AG08396 (cell line): Measurements from ENCODE around the gene ARL4A.
"Not testable (repeated sequence)": the region's sequence is repeated elsewhere in the genome, so short reads cannot be mapped to it uniquely, and the experiment has no call there.

Experiments used
- DNase-seq: peaks from one replicate; pipeline ENCODE4 v3.0.0; 2012; ENCODE audit warnings: low spot score, mixed read lengths

The ARL4A gene, protein sequence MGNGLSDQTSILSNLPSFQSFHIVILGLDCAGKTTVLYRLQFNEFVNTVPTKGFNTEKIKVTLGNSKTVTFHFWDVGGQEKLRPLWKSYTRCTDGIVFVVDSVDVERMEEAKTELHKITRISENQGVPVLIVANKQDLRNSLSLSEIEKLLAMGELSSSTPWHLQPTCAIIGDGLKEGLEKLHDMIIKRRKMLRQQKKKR

DNA sequence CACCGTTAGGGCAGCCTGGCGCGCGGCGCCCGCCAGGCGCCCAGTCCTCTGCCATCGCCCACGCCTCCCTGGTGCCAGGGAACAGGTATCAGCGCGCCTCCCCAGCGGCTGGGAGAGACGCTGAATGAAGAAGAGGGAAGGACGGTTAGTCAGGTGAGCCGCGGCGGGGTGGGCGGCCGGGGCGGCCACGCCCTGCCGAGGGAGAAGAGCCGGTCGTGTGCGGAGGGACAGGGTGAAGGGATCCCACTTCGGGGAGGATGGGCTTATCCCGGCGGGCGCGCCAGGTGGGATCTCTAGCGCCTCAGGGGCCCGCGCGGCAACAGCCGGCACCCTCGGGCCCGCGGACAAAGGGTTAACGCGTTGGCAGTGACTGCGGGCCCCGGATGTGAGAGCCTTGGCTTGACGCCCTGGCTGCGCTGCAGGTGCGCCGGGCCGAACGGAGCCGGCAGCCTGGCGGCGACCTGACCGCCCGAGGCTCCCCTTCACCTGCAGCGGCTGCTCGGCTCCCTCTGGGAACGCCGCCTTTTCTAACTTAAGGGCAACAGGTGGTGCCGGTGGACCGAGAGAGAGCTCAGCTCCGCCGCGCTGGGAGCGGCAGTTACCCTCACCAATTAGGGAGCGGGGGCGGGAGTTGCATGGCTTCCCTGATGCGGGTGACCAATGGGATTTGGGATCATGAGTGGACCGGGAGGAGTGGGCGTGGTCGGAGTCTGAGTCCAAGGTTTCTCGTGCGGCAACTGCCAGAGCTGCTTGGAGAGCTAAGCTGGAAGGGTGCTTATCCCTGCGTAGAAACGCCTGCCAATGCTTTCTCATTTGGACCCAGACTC, at the start of gene ARL4A:
Gene ARL4A, plus strand, starts transcription at position 743 of the 827 bp plus-strand sequence. CDS start 622 bp downstream, outside the sequence.
- peak; percentile 98 for DNase-seq

DNA sequence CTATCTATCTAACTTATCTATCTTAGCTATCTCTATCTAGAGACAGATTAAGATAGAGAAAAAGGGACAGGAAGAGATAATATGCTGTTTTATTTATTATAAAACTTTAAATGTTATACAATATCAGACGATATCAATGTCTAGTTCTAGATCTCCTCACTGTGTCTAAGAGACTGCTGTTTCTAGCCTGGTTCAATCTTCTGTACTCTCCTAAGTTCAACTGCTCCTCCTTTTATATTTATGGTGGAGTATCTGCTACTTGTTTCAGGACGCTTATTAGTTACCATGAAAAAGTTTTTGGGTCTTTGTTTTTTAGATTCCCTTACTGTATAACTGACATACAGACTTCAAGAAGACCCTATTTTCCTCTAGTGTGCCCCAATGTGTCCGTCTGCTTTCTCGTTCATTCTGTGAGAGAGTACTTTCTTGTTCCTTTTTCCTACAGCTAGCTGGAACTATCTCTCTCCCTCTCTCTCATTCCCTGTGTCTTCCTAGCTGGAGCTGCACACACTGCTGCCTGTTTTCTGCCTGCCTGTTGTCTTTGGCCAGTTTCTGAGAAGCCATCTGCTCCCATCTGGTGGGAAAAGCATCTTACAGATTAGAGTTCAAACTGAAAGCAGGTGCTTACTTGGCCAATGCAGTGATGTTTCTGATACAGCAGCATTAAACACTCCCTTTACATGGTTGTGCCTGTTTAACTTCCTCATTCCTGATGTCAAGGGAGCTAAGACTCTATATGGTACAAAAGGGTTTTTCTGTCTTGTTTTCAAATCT, 49.4 kb upstream of the ARL4A start:
- DNase-seq, result no peak

DNA sequence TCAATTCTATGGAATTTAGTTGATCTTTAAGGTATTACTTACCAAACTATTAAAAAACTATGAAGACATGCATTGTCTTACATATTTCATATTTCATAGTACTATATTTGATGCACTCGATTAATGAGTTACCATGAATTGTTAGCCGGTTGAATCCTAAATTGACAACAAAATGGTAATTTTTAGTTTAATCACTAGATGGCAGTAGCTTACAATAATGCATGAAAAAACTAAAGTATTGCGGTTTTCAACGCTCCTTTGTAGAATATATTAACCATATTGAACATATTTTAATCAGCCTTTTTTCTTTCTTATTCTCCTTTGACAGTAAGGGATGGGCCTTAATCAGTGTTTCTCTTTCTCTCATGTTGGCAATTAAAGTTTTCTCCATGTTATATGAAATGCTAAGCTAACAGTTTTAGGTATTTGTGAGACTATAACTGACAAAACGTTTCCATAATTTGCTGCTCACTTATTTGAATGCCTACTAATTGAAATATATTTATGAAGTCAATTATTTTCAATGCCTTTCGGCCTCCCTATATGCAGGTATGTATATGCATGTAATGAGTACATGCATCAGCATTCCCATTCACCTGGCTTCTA, 48.5 kb upstream of the ARL4A start:
- no peak for DNase-seq

DNA sequence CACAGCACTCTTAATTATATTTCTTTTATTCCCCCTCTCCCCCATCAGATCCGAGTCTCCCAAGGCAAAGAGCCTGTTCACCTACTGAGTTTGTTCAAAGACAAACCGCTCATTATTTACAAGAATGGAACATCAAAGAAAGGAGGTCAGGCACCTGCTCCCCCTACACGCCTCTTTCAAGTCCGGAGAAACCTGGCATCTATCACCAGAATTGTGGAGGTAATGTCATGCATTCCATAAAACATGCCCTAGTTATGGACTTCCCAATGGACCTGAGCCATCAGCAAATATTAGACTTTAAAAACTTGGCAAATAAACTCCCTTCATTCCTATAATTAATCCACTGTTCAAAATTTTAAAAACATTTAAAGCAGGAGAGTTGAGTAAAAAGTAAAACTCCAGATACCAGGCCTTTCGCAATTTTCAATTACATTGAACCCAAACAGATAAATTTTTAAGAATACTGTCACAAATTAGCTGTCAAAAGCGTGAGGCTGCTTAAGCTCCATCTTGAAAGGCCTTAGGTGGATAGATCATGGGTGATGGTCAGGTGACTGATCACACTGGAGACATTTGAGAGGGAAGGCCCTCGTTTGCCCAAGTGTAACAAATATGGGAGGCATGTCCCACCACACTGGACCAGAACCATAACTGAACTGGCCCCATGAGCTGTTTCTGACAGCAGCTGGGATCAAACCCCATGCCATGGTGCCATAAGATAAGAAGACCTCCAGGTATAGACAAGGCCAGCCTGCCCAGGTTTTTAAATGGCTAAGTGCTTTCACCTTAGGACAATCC, 46.9 kb upstream of the ARL4A start:
- no peak for DNase-seq

DNA sequence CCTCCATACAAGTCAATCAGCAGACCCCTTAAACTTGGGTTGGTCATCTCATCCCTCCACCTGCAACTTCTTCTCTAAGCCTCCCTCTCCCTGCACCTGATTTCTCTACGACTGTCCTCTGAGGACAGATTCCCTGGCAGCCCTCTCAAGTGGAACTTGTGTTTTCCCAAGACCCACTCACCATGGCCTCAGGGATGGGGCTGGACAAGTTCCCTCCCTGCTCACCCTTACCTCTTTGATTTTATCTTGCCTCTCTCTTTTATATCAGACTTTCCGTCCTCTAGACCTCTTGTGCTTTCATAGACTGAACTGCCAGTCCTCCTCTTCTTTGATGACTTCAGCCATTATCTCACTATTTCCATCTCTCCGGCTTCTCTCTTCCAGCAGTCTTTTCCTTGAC, 46.2 kb upstream of the ARL4A start:
- no peak for DNase-seq

DNA sequence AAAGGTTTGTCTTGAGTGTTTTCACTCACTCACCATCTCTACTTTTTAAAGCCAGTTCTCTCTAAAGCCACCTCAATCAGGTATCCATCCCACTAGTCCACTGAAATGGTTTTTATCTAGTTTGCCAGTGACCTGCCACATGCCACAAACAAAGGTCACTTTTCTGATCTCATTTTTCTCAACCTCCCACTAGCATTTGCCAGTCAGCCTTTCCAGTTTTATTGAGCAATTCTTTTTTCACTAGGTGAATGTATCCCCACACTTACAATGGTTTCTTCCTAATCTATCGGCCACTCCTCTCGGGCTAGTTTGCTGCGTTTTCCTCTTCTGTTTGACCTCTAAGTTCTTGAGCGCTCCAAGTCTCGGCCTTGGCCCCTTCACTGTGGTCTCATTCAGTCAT, 44.9 kb upstream of the ARL4A start:
- DNase-seq, result no peak

DNA sequence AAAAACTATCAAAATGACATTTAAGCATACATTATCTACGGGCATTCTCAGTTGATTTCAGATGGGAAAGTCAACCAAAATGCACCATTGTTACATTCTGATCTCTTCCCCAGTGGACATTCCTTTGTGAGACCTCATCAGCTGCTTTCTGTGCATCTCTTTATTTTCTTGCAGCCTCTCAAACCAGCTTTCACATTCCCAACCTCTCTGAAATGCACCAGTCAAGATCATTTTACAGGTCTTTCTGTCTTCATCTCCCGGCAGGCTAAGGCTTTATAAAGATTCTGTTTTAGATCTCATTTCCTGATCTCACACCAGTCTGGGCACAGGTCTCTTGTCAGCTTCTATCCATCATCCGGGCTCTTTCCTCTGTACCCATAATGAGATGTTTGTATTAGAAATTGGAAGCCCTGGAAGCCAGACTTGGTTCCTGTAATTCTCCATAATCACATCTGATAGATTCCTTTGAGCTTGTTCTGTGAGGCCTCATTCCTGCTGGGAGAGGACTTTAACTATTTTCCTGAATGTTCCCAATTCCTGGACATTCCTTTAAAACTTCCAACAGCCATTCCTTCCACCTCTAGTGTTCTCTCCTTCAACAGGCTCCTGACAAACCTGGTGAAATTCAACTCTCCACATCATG, 44.3 kb upstream of the ARL4A start:
- DNase-seq, result no peak

DNA sequence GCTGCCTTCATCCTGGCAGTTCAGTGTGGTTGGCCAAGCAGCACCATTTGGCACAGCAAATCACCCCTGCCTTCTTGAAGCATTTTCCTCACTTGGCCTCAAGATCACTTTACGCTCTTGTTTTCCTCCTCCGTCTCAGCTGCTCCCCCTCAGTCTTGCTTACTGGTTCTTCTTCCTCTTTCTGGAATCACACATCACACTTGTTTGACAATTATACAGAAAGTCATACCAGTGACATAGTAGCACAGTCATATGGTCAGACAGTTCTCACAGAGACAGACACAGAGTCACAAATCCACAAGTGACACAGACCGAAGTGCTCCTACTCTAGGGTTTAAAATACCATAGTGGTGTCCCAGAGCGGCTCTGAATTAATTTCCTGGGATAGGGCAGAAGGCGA, 43.8 kb upstream of the ARL4A start:
- DNase-seq, result no peak

DNA sequence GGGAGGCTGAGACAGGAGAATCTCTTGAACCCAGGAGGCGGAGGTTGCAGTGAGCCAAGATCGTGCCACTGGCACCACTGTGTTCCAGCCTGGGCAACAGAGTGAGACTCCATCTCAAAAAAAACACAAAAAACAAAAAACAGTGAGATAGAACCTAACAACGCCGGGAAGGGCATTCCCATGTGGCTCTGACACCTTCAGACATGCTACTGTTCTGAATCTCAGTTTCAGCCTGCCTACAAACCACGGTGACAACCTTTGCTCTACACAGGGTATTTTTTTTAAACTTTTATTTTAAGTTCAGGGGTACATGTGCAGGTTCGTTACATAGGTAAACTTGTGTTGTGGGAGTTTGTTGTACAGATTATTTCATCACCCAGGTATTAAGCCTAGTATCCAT, 42.2 kb upstream of the ARL4A start:
- not testable (repeated sequence) for DNase-seq

DNA sequence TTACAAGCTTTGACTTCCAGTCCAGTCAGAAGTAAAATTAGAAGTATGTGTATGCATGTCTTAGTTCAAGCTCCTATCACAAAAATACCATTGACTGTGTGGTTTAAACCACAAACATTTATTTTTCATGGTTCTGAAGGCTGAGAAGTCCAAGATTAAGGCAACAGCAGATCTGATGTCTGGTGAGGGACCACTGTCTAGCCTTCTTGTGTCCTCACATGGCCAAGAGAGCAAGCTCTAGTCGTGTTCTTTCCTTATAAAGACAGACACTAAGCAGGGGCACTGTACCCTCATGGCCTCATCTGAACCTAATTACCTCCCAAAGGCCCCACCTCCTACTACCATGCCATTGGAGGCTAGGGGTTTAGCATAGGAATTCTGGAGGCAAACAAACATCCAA, 41.3 kb upstream of the ARL4A start:
- DNase-seq, result no peak

DNA sequence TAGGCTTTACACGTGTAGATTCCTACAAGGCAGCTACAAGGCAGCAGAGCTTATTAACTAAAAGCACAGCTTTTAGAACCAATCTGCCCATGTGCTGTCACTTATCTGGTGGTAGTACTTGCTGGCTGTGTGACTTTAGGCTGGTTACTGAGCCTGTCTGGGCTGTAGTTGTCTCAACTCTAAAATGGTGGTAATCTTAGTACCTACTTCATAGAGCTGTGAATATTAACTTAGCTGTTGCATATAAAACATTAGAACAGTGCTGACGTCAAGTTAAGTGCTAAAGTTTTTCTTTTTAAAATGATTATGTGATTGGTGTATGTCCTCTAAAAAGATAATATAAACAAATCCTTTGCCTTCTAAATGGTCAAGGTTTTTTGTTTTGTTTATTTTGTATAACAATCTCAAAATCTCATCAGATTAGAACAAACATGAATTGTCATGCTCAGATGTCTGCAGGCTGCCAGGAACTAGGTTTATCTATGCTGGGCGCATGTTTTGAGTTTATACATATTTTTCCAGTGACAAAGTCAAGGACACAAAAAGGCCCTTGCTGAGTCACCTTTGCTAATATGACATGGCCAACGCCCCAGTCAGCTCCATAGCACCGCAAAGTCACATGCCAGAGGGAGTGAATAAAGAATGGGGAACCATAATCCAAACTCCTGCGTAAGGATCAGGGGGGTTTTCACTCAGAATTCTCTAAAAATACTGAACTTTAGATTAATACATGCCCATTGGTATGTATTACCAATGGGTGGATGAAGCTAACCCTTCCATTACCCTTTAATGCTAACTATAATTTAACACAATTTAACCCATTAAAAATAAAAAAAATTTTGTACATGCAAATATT, 39.8 kb upstream of the ARL4A start:
- DNase-seq, result peak; percentile 36

DNA sequence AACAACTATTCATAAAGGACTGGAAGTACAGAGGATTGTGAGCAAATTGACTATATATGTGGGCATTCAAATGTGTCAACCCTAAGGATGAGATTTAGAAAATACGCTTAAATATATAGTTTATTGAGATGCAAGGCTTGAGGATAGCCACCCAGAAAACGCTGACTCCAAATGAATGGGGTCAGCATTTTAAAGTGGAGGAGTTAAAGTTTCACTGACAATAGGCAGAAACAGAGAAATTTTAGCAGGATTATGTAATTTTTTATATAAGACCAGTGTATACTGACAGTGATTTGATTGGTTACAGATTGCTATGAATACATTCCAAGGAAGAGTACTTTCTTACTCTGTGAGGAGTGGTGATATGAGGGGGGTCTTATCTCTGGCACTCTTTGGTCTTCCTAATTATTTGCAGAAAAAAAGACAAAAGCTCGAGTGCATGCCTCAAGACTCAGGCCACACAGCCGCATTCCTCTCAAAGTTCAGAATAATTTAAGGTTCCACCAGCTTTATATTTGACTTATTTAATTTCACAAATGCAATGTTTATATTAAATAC, 38.6 kb upstream of the ARL4A start:
- DNase-seq, result no peak

DNA sequence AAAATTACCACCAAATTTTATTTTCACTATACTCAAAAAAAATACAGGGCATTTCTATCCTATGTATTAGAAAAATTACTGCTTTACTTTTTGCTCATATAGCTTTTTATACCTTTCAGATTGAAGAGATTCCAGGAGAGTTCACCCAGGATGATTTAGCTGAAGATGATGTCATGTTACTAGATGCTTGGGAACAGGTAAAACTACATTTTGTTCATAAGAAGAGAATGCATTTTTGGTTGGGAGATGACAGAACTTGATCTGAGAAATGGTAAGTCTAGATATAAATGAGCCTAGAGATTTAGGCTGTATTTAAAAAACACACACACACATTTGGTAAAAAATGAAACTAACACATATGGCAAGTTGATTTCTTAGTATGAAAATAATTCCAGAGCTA, 38.1 kb upstream of the ARL4A start:
- DNase-seq, result no peak

DNA sequence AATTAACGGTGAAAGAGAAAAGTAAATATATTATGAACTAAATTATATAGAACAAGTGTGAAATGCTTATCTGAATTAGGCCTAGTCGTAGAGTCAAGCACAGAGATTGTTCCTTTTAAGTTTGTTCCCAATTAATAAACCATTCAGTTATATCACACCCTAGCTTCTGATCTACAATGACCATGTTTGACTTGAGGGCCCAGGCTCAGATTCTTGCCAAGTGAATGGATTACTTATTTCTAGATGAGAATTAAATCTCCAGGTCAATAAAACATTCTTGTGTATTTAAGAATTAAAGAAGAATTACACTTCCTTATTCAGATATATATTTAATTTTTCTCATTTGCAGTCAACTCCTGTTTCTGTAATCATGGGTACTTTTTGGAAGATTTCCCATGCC, 37.4 kb upstream of the ARL4A start:
- no peak for DNase-seq

DNA sequence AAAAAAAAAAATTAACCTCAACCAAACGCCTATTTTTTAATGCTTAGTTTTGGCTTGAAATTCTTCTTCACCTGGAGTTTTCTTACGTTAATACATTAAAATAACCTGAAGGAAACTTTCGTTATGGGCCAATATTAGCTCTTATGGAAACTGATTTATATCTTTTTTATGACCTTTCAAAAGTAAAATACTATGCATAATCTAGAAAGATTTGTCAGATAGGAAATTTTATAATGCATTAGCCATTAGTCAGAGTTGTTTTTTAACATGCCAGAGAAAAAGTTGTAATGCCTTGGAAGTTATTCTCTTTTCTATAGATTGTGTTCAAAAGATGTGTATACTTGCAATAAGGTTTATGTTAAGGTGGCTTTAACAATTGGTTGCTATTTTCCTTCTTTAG, 34.3 kb upstream of the ARL4A start:
- DNase-seq, result no peak

DNA sequence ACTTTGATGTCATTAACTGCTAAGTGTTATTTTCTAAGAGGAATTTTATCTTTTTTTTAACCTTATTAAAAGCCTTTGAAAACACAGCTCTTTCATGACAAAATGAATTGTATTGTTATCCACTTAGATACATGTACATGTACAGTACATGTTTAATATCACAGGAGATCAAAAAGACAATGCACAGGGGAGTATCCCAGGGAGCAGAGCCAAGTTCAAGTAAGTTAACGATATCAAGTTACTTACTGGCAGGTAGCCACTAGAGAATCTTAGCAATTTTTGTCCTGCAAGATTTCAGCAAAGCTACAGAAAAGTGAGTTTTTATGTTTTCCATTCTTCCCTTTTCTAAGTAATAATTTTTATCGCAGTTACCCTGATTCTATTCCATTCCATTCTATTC, 33.9 kb upstream of the ARL4A start:
- DNase-seq, result no peak

DNA sequence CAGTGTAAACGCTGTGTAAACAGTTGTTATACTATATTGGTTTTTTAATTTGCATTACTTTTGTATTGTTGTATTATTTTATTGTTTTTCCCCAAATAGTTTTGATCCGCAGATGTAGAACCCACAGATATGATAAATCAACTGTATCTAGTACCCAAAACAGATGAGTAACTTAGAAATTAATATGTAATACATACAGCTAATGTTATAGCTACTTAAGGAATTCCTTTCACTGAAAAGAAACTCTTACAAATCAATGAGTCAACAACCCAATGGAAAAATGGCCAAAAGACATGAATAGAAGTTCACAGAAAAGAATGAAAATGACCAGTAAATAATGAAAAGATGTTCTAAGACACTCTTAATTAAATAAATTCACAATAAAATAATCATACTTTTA, 32.3 kb upstream of the ARL4A start:
- DNase-seq, result no peak

DNA sequence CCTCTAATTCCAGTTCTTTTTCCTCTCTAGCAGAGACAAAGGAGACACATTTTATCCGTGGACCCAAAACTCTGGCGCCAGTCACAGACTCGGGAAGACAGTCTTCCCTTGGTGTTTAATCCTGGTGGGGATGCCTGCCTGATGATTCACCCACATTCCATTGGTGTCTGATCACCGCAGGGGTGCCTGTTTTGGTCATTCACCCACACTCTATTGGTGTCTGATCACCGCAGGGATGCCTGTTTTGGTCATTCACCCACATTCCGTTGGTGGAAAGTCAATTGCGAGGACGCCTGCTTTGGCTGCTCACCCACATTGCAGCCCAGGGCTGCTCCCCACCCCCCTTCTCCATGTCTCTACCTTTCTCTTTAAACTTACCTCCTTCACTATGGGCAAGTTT, 27.0 kb upstream of the ARL4A start:
- peak; percentile 28 for DNase-seq

DNA sequence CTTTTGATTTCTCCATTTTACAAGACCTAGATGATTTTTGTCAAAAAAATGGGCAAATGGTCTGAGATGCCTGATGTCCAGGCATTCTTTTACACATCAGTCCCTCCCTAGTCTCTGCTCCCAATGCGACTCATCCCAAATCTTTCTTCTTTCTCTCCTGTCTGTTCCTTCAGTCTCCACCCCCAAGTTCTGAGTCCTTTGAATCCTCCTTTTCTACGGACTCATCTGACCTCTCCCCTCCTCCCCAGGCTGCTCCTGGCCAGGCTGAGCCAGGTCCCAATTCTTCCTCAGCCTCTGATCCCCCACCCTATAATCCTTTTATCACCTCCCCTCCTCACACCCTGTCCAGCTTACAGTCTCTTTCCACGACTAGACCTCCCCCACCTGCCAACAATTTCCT, 26.4 kb upstream of the ARL4A start:
- DNase-seq, result not testable (repeated sequence)

DNA sequence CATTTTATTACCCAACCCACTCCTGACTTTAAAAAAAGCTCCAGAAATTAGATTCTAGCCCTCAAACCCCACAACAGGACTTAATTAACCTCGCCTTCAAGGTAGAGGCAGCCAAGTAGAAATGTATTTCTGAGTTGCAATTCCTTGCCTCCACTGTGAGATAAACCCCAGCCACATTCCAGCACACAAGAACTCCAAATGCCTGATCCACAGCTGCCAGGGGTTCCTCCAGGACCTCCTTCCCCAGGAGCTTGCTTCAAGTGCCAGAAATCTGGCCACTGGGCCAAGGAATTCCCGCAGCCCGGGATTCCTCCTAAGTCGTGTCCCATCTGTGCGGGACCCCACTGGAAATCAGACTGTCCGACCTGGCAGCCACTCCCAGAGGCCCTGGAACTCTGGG, 25.9 kb upstream of the ARL4A start:
- no peak for DNase-seq
